HG02642 (cell line): ENCODE results near the gene IFI27L1.
"Not testable (repeated sequence)": the region's sequence is repeated elsewhere in the genome, so short reads cannot be mapped to it uniquely, and the experiment has no call there.

Experiments
- ATAC-seq: cut with Tn5 transposase; IDR thresholded peaks from one replicate; pipeline ENCODE4 v1.9.1; 2021; ENCODE audit warnings: mild to moderate bottlenecking; ENCODE audit not compliant: unreplicated experiment, poor library complexity

IFI27L1 gene

GRCh38 chr14:94047581-94047980 lies 33.5 kb upstream of the IFI27L1 start:
- ATAC-seq: no peak

GRCh38 chr14:94048691-94049624 lies 32.2 kb upstream of the IFI27L1 start:
- no peak for ATAC-seq

GRCh38 chr14:94049625-94050023 lies 31.5 kb upstream of the IFI27L1 start:
- no peak for ATAC-seq

GRCh38 chr14:94050231-94050880 lies 30.8 kb upstream of the IFI27L1 start:
- no peak for ATAC-seq

GRCh38 chr14:94051115-94051514 lies 30.0 kb upstream of the IFI27L1 start:
- ATAC-seq: no peak

- no peak for ATAC-seq
Observed at GRCh38 chr14:94051779-94052178, 29.3 kb upstream of the IFI27L1 start.

GRCh38 chr14:94052199-94052598 lies 28.9 kb upstream of the IFI27L1 start:
- ATAC-seq: no peak

GRCh38 chr14:94052662-94053061 lies 28.4 kb upstream of the IFI27L1 start:
- ATAC-seq: no peak

- ATAC-seq: no peak
Observed at GRCh38 chr14:94054401-94054800, 26.7 kb upstream of the IFI27L1 start.

- no peak for ATAC-seq
Observed at GRCh38 chr14:94054936-94055335, 26.2 kb upstream of the IFI27L1 start.

- peak; percentile 71 for ATAC-seq
Observed at GRCh38 chr14:94056579-94057308, 24.4 kb upstream of the IFI27L1 start.

- ATAC-seq: no peak
Observed at GRCh38 chr14:94058128-94058673, 22.9 kb upstream of the IFI27L1 start.

- ATAC-seq: no peak
Observed at GRCh38 chr14:94058674-94059138, 22.4 kb upstream of the IFI27L1 start.

- no peak for ATAC-seq
Observed at GRCh38 chr14:94059998-94060397, 21.1 kb upstream of the IFI27L1 start.

- no peak for ATAC-seq
Observed at GRCh38 chr14:94062344-94062940, 18.7 kb upstream of the IFI27L1 start.

GRCh38 chr14:94066089-94066676 lies 14.9 kb upstream of the IFI27L1 start:
- no peak for ATAC-seq

- not testable (repeated sequence) for ATAC-seq
Observed at GRCh38 chr14:94072076-94072475, 9.0 kb upstream of the IFI27L1 start.

GRCh38 chr14:94074534-94074933 lies 6.6 kb upstream of the IFI27L1 start:
- ATAC-seq: no peak

GRCh38 chr14:94075008-94075407 lies 6.1 kb upstream of the IFI27L1 start:
- ATAC-seq: no peak
